ENCODE results near the gene SH3PXD2B.

GRCh38 chr5:172444626-172445365 is 9.5 kb downstream of the SH3PXD2B start:
- TF ChIP-seq CTCF (IDR thresholded peaks at IDR 0.05) (no peak), POLR2A (IDR thresholded peaks at IDR 0.05) (no peak)
